Hepatocyte (in vitro differentiated cells): ENCODE data around the gene NETO1. TPM values are rescaled to one million over a fixed set of nuclear protein-coding genes. Genes with fewer than 3 reads are reported as not detected.

Experiments
- DNase-seq: peaks from one replicate; pipeline ENCODE4 v3.0.0-alpha.2; 2016; ENCODE audit warnings: low spot score
- H2AFZ ChIP-seq: fragments of 200-600 bp; sonication (generic); 2 replicates; pipeline ENCODE4 v1.6.0; 2016; ENCODE audit warnings: antibody characterized with exemption, mild to moderate bottlenecking
- H3K27ac ChIP-seq: fragments of 200-600 bp; sonication (generic); 2 replicates; pipeline ENCODE4 v1.5.1; 2016; ENCODE audit warnings: mild to moderate bottlenecking
- H3K27me3 ChIP-seq: fragments of 200-600 bp; sonication (generic); 2 replicates; pipeline ENCODE4 v1.6.1; 2016
- H3K36me3 ChIP-seq: fragments of 200-600 bp; sonication (generic); replicated peaks from 2 replicates; pipeline ENCODE4 v1.5.1; 2016; ENCODE audit warnings: low read depth; ENCODE audit not compliant: insufficient read depth
- H3K4me1 ChIP-seq: fragments of 200-600 bp; sonication (generic); 2 replicates; pipeline ENCODE4 v1.5.1; 2016; ENCODE audit warnings: mild to moderate bottlenecking, moderate library complexity; ENCODE audit not compliant: insufficient read depth
- H3K4me2 ChIP-seq: fragments of 200-600 bp; sonication (generic); 2 replicates; pipeline ENCODE4 v1.6.0; 2016
- H3K4me3 ChIP-seq: fragments of 200-600 bp; sonication (generic); 2 replicates; pipeline ENCODE4 v1.5.1; 2016; ENCODE audit warnings: mild to moderate bottlenecking
- H3K79me2 ChIP-seq: fragments of 200-600 bp; sonication (generic); 2 replicates; pipeline ENCODE4 v1.6.0; 2017; ENCODE audit warnings: mild to moderate bottlenecking
- H3K9me2 ChIP-seq: fragments of 200-600 bp; sonication (generic); replicated peaks from 2 replicates; pipeline ENCODE4 v1.6.0; 2017; ENCODE audit warnings: mild to moderate bottlenecking; ENCODE audit not compliant: insufficient read depth
- H3K9me3 ChIP-seq: fragments of 200-600 bp; sonication (generic); 2 replicates; pipeline ENCODE4 v1.5.1; 2016; ENCODE audit warnings: low read depth, mild to moderate bottlenecking
- H4K20me1 ChIP-seq: fragments of 200-600 bp; sonication (generic); 2 replicates; pipeline ENCODE4 v1.6.0; 2016; ENCODE audit warnings: mild to moderate bottlenecking; ENCODE audit not compliant: insufficient read depth, poor library complexity, severe bottlenecking
- CTCF ChIP-seq: fragments of 200-600 bp; sonication (generic); IDR thresholded peaks from 2 replicates; pipeline ENCODE4 v1.5.1; 2016; ENCODE audit warnings: antibody characterized with exemption, mild to moderate bottlenecking; ENCODE audit not compliant: poor library complexity
- EZH2 ChIP-seq: fragments of 200-600 bp; sonication (generic); IDR thresholded peaks from 2 replicates; pipeline ENCODE4 v1.6.1; 2016; ENCODE audit warnings: antibody characterized with exemption, mild to moderate bottlenecking, borderline replicate concordance
- EZH2phosphoT487 ChIP-seq: fragments of 200-600 bp; sonication (generic); IDR thresholded peaks from one replicate; pipeline ENCODE4 v1.6.1; 2018; ENCODE audit warnings: antibody characterized with exemption, mild to moderate bottlenecking, low read depth, moderate library complexity; ENCODE audit not compliant: unreplicated experiment, severe bottlenecking
- WGBS: methylation state at CpG from one replicate; pipeline ENCODE4 v1.1.6; 2016; ENCODE audit warnings: low lambda C conversion rate; ENCODE audit errors: missing lambda C conversion rate; 5-methylcytosine and 5-hydroxymethylcytosine counted together
- polyA plus RNA-seq: library from polyadenylated mRNA; unstranded; fragments of >200 nt; fragmentation: Nextera tagmentation; extraction: Ambion mirVana; gene quantifications from 2 replicates; pipeline ENCODE4 v1.2.1, GENCODE V29; 2016
- total RNA-seq: library from RNA; depleted of rRNA; stranded (reverse); fragments of >200 nt; gene quantifications from 2 replicates; pipeline ENCODE4 v1.2.3, GENCODE V29; 2014

The NETO1 gene
- total and polyA plus RNA-seq, 2 experiments from 2014 or later = not detected

- Histone ChIP-seq H3K9me2 (no peaks in the 10 kb centered on the region), H3K4me1 (no peaks in the 10 kb centered on the region), H4K20me1 (no peaks in the 10 kb centered on the region), H3K79me2 (no peaks in the 10 kb centered on the region), H3K27ac (no peak overlapping the region), H3K4me2 (no peak overlapping the region), H3K4me3 (no peak overlapping the region), H3K9me3 (no peaks in the 10 kb centered on the region), H3K36me3 (no peaks in the 10 kb centered on the region), H2AFZ (no peak overlapping the region), H3K27me3 (no peaks in the 10 kb centered on the region)
- no peak for DNase-seq
- WGBS = 75% methylated on average over 7 of the region's 7 CpGs
- no peak for TF ChIP-seq EZH2phosphoT487
- no peak for TF ChIP-seq CTCF
- no peak for TF ChIP-seq EZH2
These were observed 56.7 kb downstream of the NETO1 start for GRCh38 chr18:72811047-72811446.

- 80% methylated on average over 2 of the region's 2 CpGs for WGBS
- no peak overlapping the region for H3K27ac ChIP-seq
- H3K27me3 ChIP-seq = no peaks in the 10 kb centered on the region
- H3K4me3 ChIP-seq = no peak overlapping the region
- H3K9me2 ChIP-seq = no peaks in the 10 kb centered on the region
- no peaks in the 10 kb centered on the region for H3K79me2 ChIP-seq
- no peaks in the 10 kb centered on the region for H3K9me3 ChIP-seq
- no peak overlapping the region for H3K4me2 ChIP-seq
- H3K4me1 ChIP-seq = no peaks in the 10 kb centered on the region
- DNase-seq = no peak
- no peaks in the 10 kb centered on the region for H4K20me1 ChIP-seq
- no peak overlapping the region for H2AFZ ChIP-seq
- H3K36me3 ChIP-seq = no peaks in the 10 kb centered on the region
- no peak for TF ChIP-seq CTCF
- no peak for TF ChIP-seq EZH2
- TF ChIP-seq EZH2phosphoT487 = no peak
These were observed 59.1 kb downstream of the NETO1 start for GRCh38 chr18:72808680-72809079.

GRCh38 chr18:72799106-72799505, 68.7 kb downstream of the NETO1 start:
- H3K27me3 ChIP-seq = no peaks in the 10 kb centered on the region
- H3K4me3 ChIP-seq = no peak overlapping the region
- H2AFZ ChIP-seq = no peak overlapping the region
- TF ChIP-seq EZH2phosphoT487 = no peak
- TF ChIP-seq EZH2 = no peak
- no peak for TF ChIP-seq CTCF
- no peak for DNase-seq
- no peaks in the 10 kb centered on the region for H3K4me1 ChIP-seq
- no peaks in the 10 kb centered on the region for H3K9me2 ChIP-seq
- H3K36me3 ChIP-seq = no peaks in the 10 kb centered on the region
- WGBS = 83% methylated on average over 3 of the region's 3 CpGs
- H3K4me2 ChIP-seq = no peak overlapping the region
- no peaks in the 10 kb centered on the region for H4K20me1 ChIP-seq
- H3K27ac ChIP-seq = no peak overlapping the region
- no peaks in the 10 kb centered on the region for H3K9me3 ChIP-seq
- H3K79me2 ChIP-seq = no peaks in the 10 kb centered on the region

GRCh38 chr18:72783530-72783929, 84.3 kb downstream of the NETO1 start:
- no peak overlapping the region for H3K4me2 ChIP-seq
- no peaks in the 10 kb centered on the region for H3K9me3 ChIP-seq
- WGBS = 86% methylated on average over 9 of the region's 9 CpGs
- H2AFZ ChIP-seq = no peak overlapping the region
- H3K27me3 ChIP-seq = no peaks in the 10 kb centered on the region
- no peaks in the 10 kb centered on the region for H3K9me2 ChIP-seq
- no peak overlapping the region for H3K27ac ChIP-seq
- H3K79me2 ChIP-seq = no peaks in the 10 kb centered on the region
- H3K4me1 ChIP-seq = no peaks in the 10 kb centered on the region
- H3K36me3 ChIP-seq = no peaks in the 10 kb centered on the region
- TF ChIP-seq EZH2 = no peak
- TF ChIP-seq CTCF = no peak
- H3K4me3 ChIP-seq = no peak overlapping the region
- H4K20me1 ChIP-seq = no peaks in the 10 kb centered on the region
- no peak for DNase-seq
